Measurements from ENCODE around the gene EFL1.
"Not testable (repeated sequence)": the region's sequence is repeated elsewhere in the genome, so short reads cannot be mapped to it uniquely, and the experiment has no call there.

DNA sequence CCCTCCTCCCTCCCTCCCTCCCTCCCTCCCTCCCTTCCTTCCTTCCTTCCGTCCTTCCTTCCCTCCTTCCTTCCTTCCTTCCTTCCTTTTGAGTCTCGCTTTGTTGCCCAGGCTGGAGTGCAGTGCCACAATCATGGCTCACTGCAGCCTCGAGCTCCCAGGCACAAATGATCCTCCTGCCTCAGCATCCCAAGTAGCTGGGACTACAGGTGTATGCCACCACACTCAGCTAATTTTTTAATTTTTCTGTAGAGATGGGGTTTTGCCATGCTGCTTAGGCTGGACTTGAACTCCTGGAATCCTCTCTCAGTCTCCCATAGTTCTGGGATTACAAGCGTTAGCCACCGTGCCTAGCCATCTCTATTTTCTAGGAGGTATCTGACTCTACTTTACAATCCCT is 48.8 kb upstream of the EFL1 start:
- TF ChIP-seq, protein P1, sequence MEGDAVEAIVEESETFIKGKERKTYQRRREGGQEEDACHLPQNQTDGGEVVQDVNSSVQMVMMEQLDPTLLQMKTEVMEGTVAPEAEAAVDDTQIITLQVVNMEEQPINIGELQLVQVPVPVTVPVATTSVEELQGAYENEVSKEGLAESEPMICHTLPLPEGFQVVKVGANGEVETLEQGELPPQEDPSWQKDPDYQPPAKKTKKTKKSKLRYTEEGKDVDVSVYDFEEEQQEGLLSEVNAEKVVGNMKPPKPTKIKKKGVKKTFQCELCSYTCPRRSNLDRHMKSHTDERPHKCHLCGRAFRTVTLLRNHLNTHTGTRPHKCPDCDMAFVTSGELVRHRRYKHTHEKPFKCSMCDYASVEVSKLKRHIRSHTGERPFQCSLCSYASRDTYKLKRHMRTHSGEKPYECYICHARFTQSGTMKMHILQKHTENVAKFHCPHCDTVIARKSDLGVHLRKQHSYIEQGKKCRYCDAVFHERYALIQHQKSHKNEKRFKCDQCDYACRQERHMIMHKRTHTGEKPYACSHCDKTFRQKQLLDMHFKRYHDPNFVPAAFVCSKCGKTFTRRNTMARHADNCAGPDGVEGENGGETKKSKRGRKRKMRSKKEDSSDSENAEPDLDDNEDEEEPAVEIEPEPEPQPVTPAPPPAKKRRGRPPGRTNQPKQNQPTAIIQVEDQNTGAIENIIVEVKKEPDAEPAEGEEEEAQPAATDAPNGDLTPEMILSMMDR (IDR thresholded peaks at IDR 0.05 in 4 of 5, conservative IDR thresholded peaks at IDR 0.05 in 1 of 5) = not testable (repeated sequence)
- not testable (repeated sequence) for TF ChIP-seq POLR2A (IDR thresholded peaks at IDR 0.05)

All from gastrocnemius medialis (tissue), 4 donors.